K562 (cell line): ENCODE measurements around the gene SLC25A10. TPM values are rescaled to one million over a fixed set of nuclear protein-coding genes. Genes with fewer than 3 reads are reported as not detected.
A peak's percentile ranks its signal among the peaks of the same experiment; 100 is the strongest.

Experiments used
- ATAC-seq: fragments of 200-7000 bp; cut with Tn5 transposase; 3 replicates; pipeline ENCODE4 v1.9.1; 2020; ENCODE audit warnings: moderate library complexity
- BruUV-seq: library from RNA; stranded (reverse); fragments of 400-500 nt; replicated peaks from 2 replicates; lab custom pipeline; 2021; lab: Mats Ljungman, UMichigan
- CTCF ChIA-PET: fragments of 300-600 bp; formaldehyde crosslinking; extraction: SDS; loops from one replicate; lab custom pipeline; 2021; ENCODE audit warnings: low intra/inter-chr PET ratio; lab: Yijun Ruan, JAX
- POLR2A ChIA-PET: fragments of 300-600, 350-650 bp; sonication (Branson Sonifier 250); formaldehyde crosslinking; extraction: SDS; loops from one replicate; lab custom pipeline; 2021; ENCODE audit warnings: antibody characterized with exemption, inconsistent platforms; lab: Yijun Ruan, JAX
- DNase-seq, 4 experiments: peaks; one replicate each; pipeline versions ENCODE4 v3.0.0 to v3.0.0-alpha.2; 2011 to 2018; ENCODE audit warnings: low spot score in 3 of 4, mixed read lengths in 3 of 4; ENCODE audit errors: extremely low read depth in 1 of 4
- FAIRE-seq: peaks from 2 replicates; lab custom pipeline; 2011; peaks lifted over from hg19 to GRCh38; lab: Jason Lieb, UNC
- H2AFZ ChIP-seq: 2 replicates; pipeline ENCODE4 v1.6.0; 2011; ENCODE audit warnings: low read depth, low read length, control low read depth, inconsistent platforms
- H3K27ac ChIP-seq: fragments of 200-600 bp; 3 replicates; pipeline ENCODE4 v1.8.0; 2011; ENCODE audit warnings: low read depth, mild to moderate bottlenecking, control low read depth, inconsistent platforms, low read length, moderate library complexity, mixed read lengths; ENCODE audit errors: extremely low read depth
- H3K27me3 ChIP-seq, 2 experiments: fragments of 300-600 bp in 1 of 2; 2 replicates in 1 of 2; 3 replicates in 1 of 2; pipeline versions ENCODE4 v1.6.0 to v1.8.0; 2011; ENCODE audit warnings: inconsistent platforms in 2 of 2, low read length in 2 of 2, mild to moderate bottlenecking in 1 of 2, mixed read lengths in 1 of 2, moderate library complexity in 1 of 2; ENCODE audit not compliant: control insufficient read depth in 2 of 2, insufficient read depth in 2 of 2
- H3K36me3 ChIP-seq: fragments of 300-600 bp; 3 replicates; pipeline ENCODE4 v1.8.0; 2011; ENCODE audit warnings: mild to moderate bottlenecking, low read length, inconsistent platforms; ENCODE audit not compliant: control insufficient read depth, insufficient read depth
- H3K4me1 ChIP-seq, 2 experiments: fragments of 200-600 bp in 1 of 2; replicated peaks in 1 of 2; 2 replicates in 1 of 2; 3 replicates in 1 of 2; pipeline versions ENCODE4 v1.5.1 to v1.8.0; 2011; ENCODE audit warnings: inconsistent platforms in 2 of 2, low read length in 2 of 2, mild to moderate bottlenecking in 1 of 2, mixed read lengths in 1 of 2, moderate library complexity in 1 of 2; ENCODE audit not compliant: control insufficient read depth in 2 of 2, insufficient read depth in 2 of 2
- H3K4me2 ChIP-seq: 2 replicates; pipeline ENCODE4 v1.6.1; 2011; ENCODE audit warnings: low read length, control low read depth, inconsistent platforms, mixed read lengths; ENCODE audit not compliant: insufficient read depth
- H3K4me3 ChIP-seq: fragments of 200-600 bp; sonication (generic), shearing (Covaris generic); 2 replicates; pipeline ENCODE4 v1.5.1; 2016; ENCODE audit warnings: control low read depth, inconsistent platforms
- H3K79me2 ChIP-seq: fragments of 200-600 bp; 3 replicates; pipeline ENCODE4 v1.8.0; 2011; ENCODE audit warnings: low read length, inconsistent platforms; ENCODE audit not compliant: control insufficient read depth, insufficient read depth
- H3K9ac ChIP-seq, 2 experiments: 2 replicates each; pipeline versions ENCODE4 v1.6.0 to v1.6.1; 2011; ENCODE audit warnings: low read depth in 2 of 2, low read length in 2 of 2, control low read depth in 1 of 2, inconsistent platforms in 1 of 2, mild to moderate bottlenecking in 1 of 2, mixed read lengths in 1 of 2; ENCODE audit not compliant: insufficient read depth in 1 of 2
- H3K9me1 ChIP-seq: one replicate; pipeline ENCODE4 v1.6.0; 2011; ENCODE audit warnings: inconsistent platforms, mild to moderate bottlenecking, low read length, moderate library complexity; ENCODE audit not compliant: control insufficient read depth, insufficient read depth
- H3K9me3 ChIP-seq: replicated peaks from 2 replicates; pipeline ENCODE4 v1.5.1; 2011; ENCODE audit warnings: low read depth, low read length, inconsistent platforms; ENCODE audit not compliant: control insufficient read depth, insufficient read depth
- H4K20me1 ChIP-seq: replicated peaks from 2 replicates; pipeline ENCODE4 v1.6.1; 2011; ENCODE audit warnings: low read length, inconsistent platforms, mixed read lengths; ENCODE audit not compliant: control insufficient read depth, insufficient read depth
- ASH1L ChIP-seq: fragments of 450-650 bp; IDR thresholded peaks from 2 replicates; pipeline ENCODE4 v1.6.1; 2018; ENCODE audit warnings: borderline replicate concordance, mild to moderate bottlenecking, low read depth; ENCODE audit not compliant: partially characterized antibody
- CHCHD3 ChIP-seq: fragments of 250-450 bp; sonication (Bioruptor Pico); IDR thresholded peaks from 2 replicates; pipeline ENCODE4 v2.1.2; 2022; ENCODE audit warnings: mild to moderate bottlenecking
- CHD1 ChIP-seq: fragments of 200-600 bp; sonication (generic); IDR thresholded peaks from one replicate; pipeline ENCODE4 v1.6.1; 2012; ENCODE audit warnings: mild to moderate bottlenecking, moderate library complexity, low read length, inconsistent platforms
- CREB3L1 ChIP-seq: fragments of 450-650 bp; IDR thresholded peaks from 2 replicates; pipeline ENCODE4 v1.6.1; 2014; ENCODE audit warnings: low read depth, mild to moderate bottlenecking, moderate library complexity, borderline replicate concordance
- CTCF ChIP-seq, 3 experiments: IDR thresholded peaks in 2 of 3; conservative IDR thresholded peaks in 1 of 3; 2 replicates each; pipeline ENCODE4 v1.5.1; 2011 to 2012; ENCODE audit warnings: low read length in 3 of 3, mild to moderate bottlenecking in 3 of 3, control low read depth in 2 of 3, improper control_type of control experiment in 1 of 3, inconsistent platforms in 1 of 3, low read depth in 1 of 3, mixed read lengths in 1 of 3, moderate library complexity in 1 of 3; ENCODE audit not compliant: insufficient read depth in 2 of 3
- FIP1L1 ChIP-seq: fragments of 200-400 bp; formaldehyde crosslinking; IDR thresholded peaks from 2 replicates; pipeline ENCODE4 v1.6.1; 2018; ENCODE audit warnings: mild to moderate bottlenecking, low read depth, low read length; ENCODE audit not compliant: poor library complexity, severe bottlenecking
- HDAC3 ChIP-seq: fragments of 450-650 bp; IDR thresholded peaks from 2 replicates; pipeline ENCODE4 v1.6.1; 2018; ENCODE audit warnings: borderline replicate concordance, mild to moderate bottlenecking, moderate library complexity; ENCODE audit not compliant: partially characterized antibody
- POLR2G ChIP-seq: fragments of 200-400 bp; formaldehyde crosslinking; IDR thresholded peaks from 2 replicates; pipeline ENCODE4 v1.6.1; 2017; ENCODE audit warnings: low read depth, mild to moderate bottlenecking, antibody characterized with exemption, low read length, moderate library complexity
- RBFOX2 ChIP-seq: fragments of 200-400 bp; formaldehyde crosslinking; IDR thresholded peaks from 2 replicates; pipeline ENCODE4 v1.6.1; 2017; ENCODE audit warnings: low read depth, mild to moderate bottlenecking, low read length, moderate library complexity
- TAF9B ChIP-seq: fragments of 450-650 bp; IDR thresholded peaks from 2 replicates; pipeline ENCODE4 v1.6.1; 2018; ENCODE audit warnings: mild to moderate bottlenecking; ENCODE audit not compliant: partially characterized antibody
- ZKSCAN1 ChIP-seq: fragments of 150-350 bp; IDR thresholded peaks from 2 replicates; pipeline ENCODE4 v1.6.1; 2016; ENCODE audit warnings: low read depth, low read length
- ZNF408 ChIP-seq: fragments of 250-450 bp; sonication (Bioruptor Pico); IDR thresholded peaks from 2 replicates; pipeline ENCODE4 v1.4.0; 2020; ENCODE audit warnings: low read depth, mild to moderate bottlenecking, moderate library complexity
- ZSCAN29 ChIP-seq: fragments of 450-650 bp; IDR thresholded peaks from 2 replicates; pipeline ENCODE4 v1.6.1; 2017
- WGBS: fragments of 100-300 bp; shearing (Covaris generic); methylation state at CpG from one replicate; pipeline ENCODE4 v1.1.6; 2016; ENCODE audit warnings: low coverage, mixed read lengths; ENCODE audit not compliant: insufficient coverage; ENCODE audit errors: missing lambda C conversion rate; 5-methylcytosine and 5-hydroxymethylcytosine counted together
- in situ Hi-C: fragments of 300-500 bp; cut with MboI; formaldehyde crosslinking; loops from 4 replicates; pipeline ENCODE4 v1.15.0; 2018; ENCODE audit warnings: inconsistent platforms, mixed read lengths
- intact Hi-C: fragments of 100-400 bp; cut with micrococcal nuclease; formaldehyde crosslinking; loops from 2 replicates; pipeline ENCODE4 v1.14.2; 2022
- polyA plus RNA-seq, 8 experiments: library from polyadenylated mRNA; depleted of rRNA in 4 of 8; stranded (reverse) in 5 of 8; unstranded in 3 of 8; fragments of >200 nt; fragmentation: Nextera tagmentation in 2 of 8; fragmentation: Illumina TruSeq in 1 of 8; extraction: Ambion mirVana in 2 of 8; extraction: Trizol in 1 of 8; gene quantifications; 2 replicates each; pipeline versions ENCODE4 v1.2.1 to v1.2.3, GENCODE V29; 2011 to 2014; ENCODE audit warnings: inconsistent platforms in 1 of 8, missing spikeins in 1 of 8
- total RNA-seq, 7 experiments: library from RNA; depleted of rRNA in 6 of 7; stranded (reverse); fragments of >200 nt in 6 of 7; fragmentation: Illumina TruSeq in 2 of 7; extraction: Trizol in 2 of 7; gene quantifications; 2 replicates each; pipeline versions ENCODE4 v1.2.1 to v1.2.3, GENCODE V29; 2011 to 2021; ENCODE audit warnings: low replicate concordance in 1 of 7
- TF ChIP-seq, protein P1 (sequence below): sonication (generic); formaldehyde crosslinking; IDR thresholded peaks from 2 replicates; pipeline ENCODE4 v1.8.1; 2023; ENCODE audit warnings: mild to moderate bottlenecking, missing genetic modification reagents

SLC25A10 gene
- total and polyA plus RNA-seq, 9 of the 15 experiments (the other 6 are each of a cell fraction or from before 2014, with no cell fraction given): 0.10 to 85.6 (median 34.3) TPM

DNA sequence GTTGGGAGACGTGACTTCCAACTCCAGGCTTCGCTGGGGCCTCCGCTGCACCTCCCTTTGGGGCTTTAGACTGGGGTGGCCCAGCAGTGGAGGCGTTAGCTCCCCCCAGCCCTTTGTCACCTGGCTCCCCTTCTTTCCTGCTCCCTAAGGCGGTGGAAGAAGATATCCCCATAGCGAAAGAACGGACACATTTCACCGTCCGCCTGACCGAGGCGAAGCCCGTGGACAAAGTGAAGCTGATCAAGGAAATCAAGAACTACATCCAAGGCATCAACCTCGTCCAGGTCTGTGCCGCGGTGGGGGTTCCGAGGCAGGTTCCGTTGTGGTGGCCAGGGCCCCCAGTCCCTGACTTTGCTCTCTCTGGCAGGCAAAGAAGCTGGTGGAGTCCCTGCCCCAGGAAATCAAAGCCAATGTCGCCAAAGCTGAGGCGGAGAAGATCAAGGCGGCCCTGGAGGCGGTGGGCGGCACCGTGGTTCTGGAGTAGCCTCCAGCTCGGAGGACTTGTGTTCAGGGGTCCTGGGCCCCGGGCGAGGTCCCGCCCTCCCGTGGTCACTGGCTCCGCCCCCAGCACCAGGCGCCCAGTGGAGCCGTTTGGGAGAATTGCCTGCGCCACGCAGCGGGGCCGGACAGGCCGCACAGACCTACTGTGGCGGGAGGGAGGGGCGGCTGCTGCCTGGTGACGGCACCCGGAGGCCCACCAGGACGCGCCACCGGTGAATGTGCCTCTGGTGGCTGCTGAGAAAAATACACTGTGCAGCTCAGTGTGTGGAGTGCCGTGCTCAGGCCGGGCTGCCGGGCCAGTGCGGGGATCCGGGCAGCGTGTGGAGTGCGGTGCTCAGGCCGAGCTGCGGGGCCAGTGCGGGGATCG is 5.1 kb upstream of the SLC25A10 start:
- Histone ChIP-seq H3K36me3 (peaks cover 55% of the 10 kb centered on the region), H4K20me1 (peaks cover 4% of the 10 kb centered on the region; the same call in 1 of the 2 replicates), H3K27me3 (no peaks in the 10 kb centered on the region), H3K79me2 (peaks cover 45% of the 10 kb centered on the region), H3K9me3 (no peaks in the 10 kb centered on the region), H3K4me2 (no peak overlapping the region), H3K9ac (no peak overlapping the region; a peak in 1 of 4 replicates), H3K4me3 (no peak overlapping the region), H3K4me1 (peaks cover 15 to 72% of the 10 kb centered on the region in 2 experiments), H3K9me1 (peaks cover 2% of the 10 kb centered on the region), H3K27ac (no peak overlapping the region), H2AFZ (no peak overlapping the region)
- WGBS: 93% methylated on average over 32 of the region's 54 CpGs
- intact Hi-C loops (no loop called here), in situ Hi-C loops (no loop called here)
- ChIA-PET POLR2A (interaction anchor here (0.6 to 1.6 kb wide), 7 partner anchors 11 to 138 kb away, joined by 3 to 4 read pairs (median 3); partner anchors contain the start of genes ARL16 and HGS), CTCF (no interaction called here)
- FAIRE-seq (no peak), DNase-seq (peak in 2 of 4 experiments; percentile 37 to 44), ATAC-seq (no peak)
- TSS peak; percentile 32 for BruUV-seq
- TF ChIP-seq ASH1L (no peak), HDAC3 (no peak), RBFOX2 (peak; percentile 55), CREB3L1 (no peak), ZSCAN29 (no peak), CHD1 (no peak), POLR2G (peak; percentile 72), CTCF (IDR thresholded peaks at IDR 0.05 in 2 of 3, conservative IDR thresholded peaks at IDR 0.05 in 1 of 3; ENCODE audit: insufficient read depth in 2 of 3, low read depth in 1 of 3, low read length in 3 of 3) (peak in 1 of 3 experiments; percentile 33; a peak in 1 of 6 replicates), ZKSCAN1 (peak; percentile 88), ZNF408 (CRISPR knock-in tag) (no peak), TAF9B (no peak), CHCHD3 (no peak), FIP1L1 (peak; percentile 36)
- TF ChIP-seq, protein P1, sequence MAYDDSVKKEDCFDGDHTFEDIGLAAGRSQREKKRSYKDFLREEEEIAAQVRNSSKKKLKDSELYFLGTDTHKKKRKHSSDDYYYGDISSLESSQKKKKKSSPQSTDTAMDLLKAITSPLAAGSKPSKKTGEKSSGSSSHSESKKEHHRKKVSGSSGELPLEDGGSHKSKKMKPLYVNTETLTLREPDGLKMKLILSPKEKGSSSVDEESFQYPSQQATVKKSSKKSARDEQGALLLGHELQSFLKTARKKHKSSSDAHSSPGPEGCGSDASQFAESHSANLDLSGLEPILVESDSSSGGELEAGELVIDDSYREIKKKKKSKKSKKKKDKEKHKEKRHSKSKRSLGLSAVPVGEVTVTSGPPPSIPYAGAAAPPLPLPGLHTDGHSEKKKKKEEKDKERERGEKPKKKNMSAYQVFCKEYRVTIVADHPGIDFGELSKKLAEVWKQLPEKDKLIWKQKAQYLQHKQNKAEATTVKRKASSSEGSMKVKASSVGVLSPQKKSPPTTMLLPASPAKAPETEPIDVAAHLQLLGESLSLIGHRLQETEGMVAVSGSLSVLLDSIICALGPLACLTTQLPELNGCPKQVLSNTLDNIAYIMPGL (CRISPR knock-in tag): 0 out of 2 replicates have a peak, but pooled peaks have one; percentile 27
